ENCODE data around the gene HOOK2.

GRCh38 chr19:12783291-12783848 lies 8.0 kb upstream of the HOOK2 start:
- TF ChIP-seq CTCF (IDR thresholded peaks at IDR 0.05 in 8 of 11, conservative IDR thresholded peaks at IDR 0.05 in 3 of 11) (no peak), POLR2AphosphoS5 (IDR thresholded peaks at IDR 0.05) (no peak), POLR2A (IDR thresholded peaks at IDR 0.05) (no peak)

All from spleen (tissue), 7 donors.